HG03039 (cell line): ENCODE data around the gene SRPK1.
"Not testable (repeated sequence)": the region's sequence is repeated elsewhere in the genome, so short reads cannot be mapped to it uniquely, and the experiment has no call there.

Experiments used
- ATAC-seq: cut with Tn5 transposase; IDR thresholded peaks from one replicate; pipeline ENCODE4 v1.9.1; 2021; ENCODE audit warnings: mild to moderate bottlenecking, moderate library complexity; ENCODE audit not compliant: unreplicated experiment

The SRPK1 gene

GRCh38 chr6:35931873-35932272 lies 11.0 kb upstream of the SRPK1 start:
- ATAC-seq, result not testable (repeated sequence)

DNA sequence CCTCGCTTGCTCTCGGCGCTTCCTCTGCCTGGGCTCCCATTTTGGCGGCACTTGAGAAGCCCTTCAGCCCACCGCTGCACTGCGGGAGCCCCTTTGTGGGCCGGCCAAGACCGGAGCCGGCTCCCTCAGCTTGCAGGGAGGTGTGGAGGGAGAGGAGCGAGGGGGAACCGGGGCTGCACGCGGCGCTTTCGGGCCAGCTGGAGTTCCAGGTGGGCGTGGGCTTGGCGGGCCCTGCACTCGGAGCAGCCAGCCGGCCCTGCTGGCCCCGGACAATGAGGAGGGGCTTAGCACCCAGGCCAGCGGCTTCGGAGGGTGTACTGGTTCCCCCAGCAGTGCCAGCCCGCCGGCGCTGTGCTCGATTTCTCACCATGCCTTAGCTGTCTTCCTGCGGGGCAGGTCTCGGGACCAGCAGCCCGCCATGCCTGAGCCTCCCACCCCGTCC lies 10.2 kb upstream of the SRPK1 start:
- no peak for ATAC-seq

- no peak for ATAC-seq
These were observed 8.7 kb upstream of the SRPK1 start for GRCh38 chr6:35929601-35930000.

GRCh38 chr6:35926509-35927215 lies 5.8 kb upstream of the SRPK1 start:
- no peak for ATAC-seq

GRCh38 chr6:35925961-35926360 lies 5.1 kb upstream of the SRPK1 start:
- no peak for ATAC-seq

- no peak for ATAC-seq
These were observed 3.2 kb upstream of the SRPK1 start for GRCh38 chr6:35924146-35924545.

- ATAC-seq, result no peak
These were observed 1.2 kb upstream of the SRPK1 start for GRCh38 chr6:35922139-35922554.

- peak; percentile 28 for ATAC-seq
These were observed 809 bp downstream of the SRPK1 start for GRCh38 chr6:35919827-35920751.

GRCh38 chr6:35919085-35919826 lies 1.6 kb downstream of the SRPK1 start:
- ATAC-seq, result no peak

- not testable (repeated sequence) for ATAC-seq
These were observed 4.0 kb downstream of the SRPK1 start for GRCh38 chr6:35916893-35917292.

DNA sequence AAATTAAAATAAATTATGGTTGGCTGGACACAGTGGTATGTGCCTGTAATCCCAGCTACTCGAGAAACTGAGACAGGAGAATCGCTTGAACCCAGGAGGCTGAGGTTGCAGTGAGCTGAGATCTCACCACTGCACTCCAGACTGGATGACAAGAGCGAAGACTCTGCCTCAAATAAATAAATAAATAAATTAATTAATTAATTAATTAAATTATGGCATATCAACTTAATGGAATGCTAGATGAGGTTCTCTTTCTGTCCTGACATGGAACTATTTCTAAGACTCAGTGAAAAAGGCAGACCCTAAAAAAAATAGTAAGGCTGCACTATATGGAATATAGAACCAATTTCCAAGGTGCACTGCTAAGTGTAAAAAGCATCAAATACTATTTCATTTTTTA lies 4.8 kb downstream of the SRPK1 start:
- ATAC-seq, result no peak

DNA sequence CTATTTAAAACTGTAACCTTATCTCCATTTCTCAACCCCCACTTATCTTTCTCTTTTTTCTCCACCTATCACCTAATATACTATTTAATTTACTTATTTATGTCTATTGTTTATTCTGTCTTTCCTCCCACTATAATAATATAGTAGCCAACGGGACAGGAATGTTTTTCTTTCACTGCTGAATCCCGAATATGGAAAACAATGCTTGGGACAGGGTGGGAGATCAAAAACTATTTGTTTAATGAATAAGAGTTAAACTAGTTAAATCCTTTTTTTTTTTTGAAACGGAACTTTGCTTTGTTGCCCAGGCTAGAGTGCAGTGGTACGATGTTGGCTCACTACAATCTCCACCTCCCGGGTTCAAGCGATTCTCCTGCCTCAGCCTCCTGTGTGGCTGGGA lies 6.4 kb downstream of the SRPK1 start:
- no peak for ATAC-seq

- no peak for ATAC-seq
These were observed 8.8 kb downstream of the SRPK1 start for GRCh38 chr6:35911871-35912653.

GRCh38 chr6:35909571-35909970 lies 11.3 kb downstream of the SRPK1 start:
- not testable (repeated sequence) for ATAC-seq

- not testable (repeated sequence) for ATAC-seq
These were observed 12.0 kb downstream of the SRPK1 start for GRCh38 chr6:35908753-35909401.

DNA sequence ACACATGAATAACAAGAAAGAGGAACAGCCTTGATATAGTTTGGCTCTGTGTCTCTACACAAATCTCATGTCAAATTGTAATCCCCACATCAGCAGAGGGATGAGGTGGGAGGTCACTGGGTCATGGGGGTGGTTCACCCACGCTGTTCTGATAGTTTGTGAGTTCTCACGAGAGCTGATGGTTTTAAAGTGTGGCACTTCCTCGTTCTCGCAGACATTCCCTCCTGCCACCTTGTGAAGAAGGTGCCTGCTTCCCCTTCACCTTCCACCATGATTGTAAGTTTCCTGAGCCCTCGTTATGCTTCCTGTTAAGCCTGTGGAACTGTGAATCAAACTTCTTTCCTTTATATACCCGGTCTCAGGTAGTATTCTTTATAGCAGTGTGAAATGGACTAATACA lies 13.1 kb downstream of the SRPK1 start:
- ATAC-seq, result no peak

- ATAC-seq, result no peak
These were observed 14.4 kb downstream of the SRPK1 start for GRCh38 chr6:35906499-35906846.

DNA sequence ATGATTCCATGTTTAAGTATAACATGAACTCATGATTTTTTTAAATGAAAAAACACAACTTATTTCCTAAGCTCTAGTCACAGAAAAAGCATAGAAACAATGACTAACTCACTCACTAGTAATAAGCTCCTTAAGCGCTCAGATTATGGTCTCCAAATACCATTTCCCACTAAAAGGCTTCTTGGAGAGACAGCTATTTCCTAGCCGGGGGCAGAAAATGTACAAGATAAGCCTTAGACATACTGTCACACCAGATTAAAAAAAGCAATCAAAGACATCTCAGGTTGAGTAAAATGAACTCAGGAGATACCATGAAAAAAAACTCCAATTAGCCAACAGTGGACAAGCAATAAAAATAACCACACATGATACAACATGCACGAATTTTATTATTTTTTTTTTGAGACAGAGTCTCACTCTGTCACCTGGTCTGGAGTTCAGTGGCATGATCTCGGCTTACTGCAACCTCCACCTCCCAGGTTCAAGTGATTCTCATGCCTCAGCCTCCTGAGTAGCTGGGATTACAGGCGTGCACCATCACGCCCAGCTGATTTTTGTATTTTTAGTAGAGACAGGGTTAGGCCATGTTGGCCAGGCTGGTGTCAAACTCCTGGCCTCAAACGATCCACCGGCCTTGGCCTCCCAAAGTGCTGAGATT lies 14.9 kb downstream of the SRPK1 start:
- no peak for ATAC-seq

GRCh38 chr6:35905141-35905785 lies 15.6 kb downstream of the SRPK1 start:
- ATAC-seq, result no peak
